Measurements from ENCODE around the gene CMPK1.
"Not testable (repeated sequence)": the region's sequence is repeated elsewhere in the genome, so short reads cannot be mapped to it uniquely, and the experiment has no call there.

Gene CMPK1

GRCh38 chr1:47338249-47339077, 4.9 kb downstream of the CMPK1 start:
- DNase-seq, result no peak

- DNase-seq, result peak; percentile 13
These were observed 6.6 kb downstream of the CMPK1 start for GRCh38 chr1:47340227-47340626.

GRCh38 chr1:47346979-47347378, 13.4 kb downstream of the CMPK1 start:
- not testable (repeated sequence) for DNase-seq

- no peak for DNase-seq
These were observed 14.1 kb downstream of the CMPK1 start for GRCh38 chr1:47347735-47348134.

GRCh38 chr1:47348246-47348645, 14.7 kb downstream of the CMPK1 start:
- no peak for DNase-seq

GRCh38 chr1:47351305-47351704, 17.7 kb downstream of the CMPK1 start:
- DNase-seq, result peak; percentile 35

GRCh38 chr1:47361380-47361779, 27.8 kb downstream of the CMPK1 start:
- DNase-seq, result no peak

- DNase-seq, result no peak
These were observed 29.2 kb downstream of the CMPK1 start for GRCh38 chr1:47362828-47363227.

GRCh38 chr1:47367651-47368050, 34.1 kb downstream of the CMPK1 start:
- no peak for DNase-seq

GRCh38 chr1:47371016-47371517, 37.5 kb downstream of the CMPK1 start:
- DNase-seq, result no peak

GRCh38 chr1:47374501-47374900, 40.9 kb downstream of the CMPK1 start:
- no peak for DNase-seq

GRCh38 chr1:47378147-47378546, 44.6 kb downstream of the CMPK1 start:
- no peak for DNase-seq

GRCh38 chr1:47380699-47381098, 47.1 kb downstream of the CMPK1 start:
- DNase-seq, result no peak

GRCh38 chr1:47382399-47382983, 48.9 kb downstream of the CMPK1 start:
- no peak for DNase-seq

- DNase-seq, result no peak
These were observed 50.5 kb downstream of the CMPK1 start for GRCh38 chr1:47384083-47384482.

- no peak for DNase-seq
These were observed 51.4 kb downstream of the CMPK1 start for GRCh38 chr1:47385020-47385419.

GRCh38 chr1:47386268-47386667, 52.7 kb downstream of the CMPK1 start:
- DNase-seq, result no peak

GRCh38 chr1:47388030-47388890, 54.7 kb downstream of the CMPK1 start:
- no peak for DNase-seq

GRCh38 chr1:47388891-47389238, 55.3 kb downstream of the CMPK1 start:
- peak; percentile 60 for DNase-seq

GRCh38 chr1:47389731-47390130, 56.1 kb downstream of the CMPK1 start:
- DNase-seq, result no peak

- DNase-seq, result no peak
These were observed 57.3 kb downstream of the CMPK1 start for GRCh38 chr1:47390843-47391242.

- no peak for DNase-seq
These were observed 59.6 kb downstream of the CMPK1 start for GRCh38 chr1:47393141-47393540.

GRCh38 chr1:47395433-47395832, 61.8 kb downstream of the CMPK1 start:
- no peak for DNase-seq
